Measurements from ENCODE around the gene PDS5A.
"Not testable (repeated sequence)": the region's sequence is repeated elsewhere in the genome, so short reads cannot be mapped to it uniquely, and the experiment has no call there.

Gene PDS5A

DNA sequence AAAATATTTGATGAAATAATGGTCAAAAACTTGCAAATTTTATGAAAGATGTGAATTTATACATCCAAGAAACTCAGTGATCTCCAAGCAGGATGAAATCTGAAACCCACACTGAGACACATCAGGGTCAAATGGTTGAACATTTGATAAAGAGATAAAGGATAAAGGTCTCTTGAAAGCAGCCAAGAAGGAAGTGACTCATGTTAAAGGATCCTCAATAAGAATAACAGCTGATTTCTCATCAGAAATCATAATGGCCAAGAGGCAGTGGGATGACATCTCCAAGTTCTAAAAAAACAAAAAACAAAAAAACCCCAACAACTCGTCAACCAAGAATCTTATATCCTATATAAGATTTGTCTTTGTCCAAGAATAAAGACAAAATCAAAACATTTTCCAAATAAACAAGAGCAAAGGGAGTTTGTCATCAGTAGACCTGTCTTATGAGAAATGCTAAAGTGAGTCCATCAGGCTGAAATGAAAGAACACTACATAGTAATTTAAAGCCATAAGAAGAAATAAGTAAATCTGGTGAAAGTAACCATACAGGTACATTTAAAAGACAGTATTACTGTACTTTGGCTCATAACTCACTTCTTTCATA is 121.7 kb downstream of the PDS5A start:
- Histone ChIP-seq H3K27me3 (ENCODE audit: low read depth) (no peaks in the 10 kb centered on the region), H3K4me3 (no peak overlapping the region), H3K4me1 (no peaks in the 10 kb centered on the region), H3K9me3 (peaks cover 2% of the 10 kb centered on the region; the same call in 1 of the 2 replicates), H3K36me3 (replicated peaks) (peaks cover 25% of the 10 kb centered on the region)
- in situ Hi-C loops (cut with MboI; ENCODE audit: low sequenced_read_pairs): no loop called here
- DNase-seq (ENCODE audit: low spot score in 2 of 2): no peak

DNA sequence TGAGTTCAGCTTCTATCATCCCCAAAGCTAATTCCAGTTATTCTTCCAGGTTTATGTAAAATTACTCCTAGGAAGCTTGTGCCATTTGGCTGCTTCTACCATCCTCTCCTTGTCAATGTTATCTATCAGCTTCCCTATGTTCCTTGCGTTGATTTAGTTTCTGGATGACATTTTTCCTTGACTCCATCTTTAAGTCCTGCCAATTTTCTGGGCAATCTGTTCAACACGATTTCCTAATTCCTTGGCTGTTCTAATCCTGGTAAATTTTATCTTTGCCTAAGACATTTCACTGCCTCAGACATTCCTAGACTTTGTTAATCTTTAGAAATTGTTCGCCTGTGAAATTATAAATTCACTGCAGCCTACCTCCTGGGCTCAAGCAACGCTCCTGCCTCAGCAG is 125.1 kb downstream of the PDS5A start:
- Histone ChIP-seq H3K36me3 (replicated peaks) (peaks cover 32% of the 10 kb centered on the region), H3K27me3 (ENCODE audit: low read depth) (no peaks in the 10 kb centered on the region), H3K9me3 (peaks cover 2% of the 10 kb centered on the region; the same call in 1 of the 2 replicates), H3K4me1 (no peaks in the 10 kb centered on the region), H3K4me3 (no peak overlapping the region)
- in situ Hi-C loops (cut with MboI; ENCODE audit: low sequenced_read_pairs): no loop called here
- no peak for DNase-seq (ENCODE audit: low spot score in 2 of 2)

DNA sequence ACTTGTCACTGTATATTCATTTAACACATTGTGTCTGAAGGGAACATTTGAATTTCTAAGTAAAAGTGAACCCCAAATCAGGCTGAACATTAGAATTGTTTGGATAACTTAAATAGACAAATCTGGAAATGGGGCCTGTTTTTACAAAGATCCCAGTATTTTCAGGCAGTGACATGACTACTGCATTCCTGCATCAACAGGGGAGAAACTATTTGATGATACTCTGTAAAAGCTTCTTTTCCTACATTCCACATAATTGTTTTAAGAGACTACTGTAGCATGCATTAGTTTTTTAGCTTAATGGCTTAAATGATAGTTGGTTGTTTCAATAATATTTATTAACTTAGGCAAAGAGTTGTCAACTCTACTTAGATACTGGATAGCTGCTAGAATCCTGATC is 127.0 kb downstream of the PDS5A start:
- no peaks in the 10 kb centered on the region for H3K4me1 ChIP-seq
- H3K9me3 ChIP-seq: no peaks in the 10 kb centered on the region
- H3K27me3 ChIP-seq (ENCODE audit: low read depth): no peaks in the 10 kb centered on the region
- no peak for DNase-seq (ENCODE audit: low spot score in 2 of 2)
- no peak overlapping the region for H3K4me3 ChIP-seq
- in situ Hi-C loops (cut with MboI; ENCODE audit: low sequenced_read_pairs): no loop called here
- peaks cover 26% of the 10 kb centered on the region for H3K36me3 ChIP-seq (replicated peaks)

- no peak overlapping the region for H3K4me3 ChIP-seq
- DNase-seq (ENCODE audit: low spot score in 2 of 2): no peak
- no peaks in the 10 kb centered on the region for H3K9me3 ChIP-seq
- in situ Hi-C loops (cut with MboI; ENCODE audit: low sequenced_read_pairs): no loop called here
- H3K4me1 ChIP-seq: no peaks in the 10 kb centered on the region
- peaks cover 36% of the 10 kb centered on the region for H3K36me3 ChIP-seq (replicated peaks)
- H3K27me3 ChIP-seq (ENCODE audit: low read depth): no peaks in the 10 kb centered on the region
Measured at GRCh38 chr4:39846705-39847104, 131.0 kb downstream of the PDS5A start.

DNA sequence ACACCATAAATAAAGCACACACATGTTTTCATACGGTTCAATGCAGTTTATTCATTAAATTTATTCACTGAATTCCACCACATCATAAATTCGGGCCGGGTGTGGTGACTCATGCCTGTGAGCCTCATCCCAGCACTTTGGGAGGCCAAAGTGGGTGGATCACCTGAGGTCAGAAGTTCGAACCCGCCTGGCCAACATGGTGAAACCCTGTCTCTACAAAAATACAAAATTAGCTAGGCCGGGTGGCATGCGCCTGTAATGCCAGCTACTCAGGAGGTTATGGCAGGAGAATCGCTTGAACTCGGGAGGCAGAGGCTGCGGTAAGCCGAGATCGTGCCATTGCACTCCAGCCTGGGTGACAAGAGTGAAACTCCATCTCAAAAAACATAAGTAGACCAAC is 131.6 kb downstream of the PDS5A start:
- in situ Hi-C loops (cut with MboI; ENCODE audit: low sequenced_read_pairs): no loop called here
- no peaks in the 10 kb centered on the region for H3K9me3 ChIP-seq
- no peaks in the 10 kb centered on the region for H3K4me1 ChIP-seq
- DNase-seq (ENCODE audit: low spot score in 2 of 2): no peak
- H3K27me3 ChIP-seq (ENCODE audit: low read depth): no peaks in the 10 kb centered on the region
- no peak overlapping the region for H3K4me3 ChIP-seq
- peaks cover 41% of the 10 kb centered on the region for H3K36me3 ChIP-seq (replicated peaks)

DNA sequence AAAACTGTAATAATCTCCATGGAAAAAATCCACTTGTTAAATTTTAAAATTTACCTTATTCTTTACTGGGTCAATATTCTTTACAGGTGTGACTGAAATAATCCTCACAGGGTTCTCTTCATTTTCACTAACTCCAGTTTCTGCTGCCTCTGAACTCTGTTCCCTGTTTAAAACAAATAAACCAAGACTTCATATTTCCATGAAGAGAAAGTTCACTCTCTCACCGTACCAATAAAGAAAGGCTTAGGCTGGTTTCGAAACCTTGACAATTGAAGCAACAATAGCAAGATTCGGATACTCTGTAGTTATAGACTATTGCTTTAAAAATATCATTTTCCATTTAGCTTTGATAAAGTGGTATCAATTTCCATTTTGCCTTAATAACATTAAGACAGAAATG is 135.8 kb downstream of the PDS5A start:
- in situ Hi-C loops (cut with MboI; ENCODE audit: low sequenced_read_pairs): no loop called here
- peaks cover 64% of the 10 kb centered on the region for H3K36me3 ChIP-seq (replicated peaks)
- H3K4me1 ChIP-seq: no peaks in the 10 kb centered on the region
- no peaks in the 10 kb centered on the region for H3K27me3 ChIP-seq (ENCODE audit: low read depth)
- H3K9me3 ChIP-seq: no peaks in the 10 kb centered on the region
- H3K4me3 ChIP-seq: no peak overlapping the region
- no peak for DNase-seq (ENCODE audit: low spot score in 2 of 2)

DNA sequence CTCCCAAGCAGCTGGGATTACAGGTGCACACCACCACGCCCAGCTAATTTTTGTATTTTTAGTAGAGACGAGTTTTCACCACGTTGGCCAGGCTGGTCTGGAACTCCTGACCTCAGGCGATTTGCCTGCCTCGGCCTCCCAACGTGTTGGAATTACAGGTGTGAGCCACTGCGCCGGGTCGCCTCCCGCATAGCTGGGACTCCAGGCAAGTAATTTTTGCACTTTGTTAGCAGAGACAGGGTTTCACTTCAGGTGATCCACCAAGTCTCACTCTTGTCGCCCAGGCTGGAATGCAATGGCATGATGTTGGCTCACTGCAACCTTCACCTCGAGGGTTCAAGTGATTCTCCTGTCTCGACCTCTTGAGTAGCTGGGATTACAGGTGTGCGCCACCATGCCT is 137.2 kb downstream of the PDS5A start:
- peaks cover 68% of the 10 kb centered on the region for H3K36me3 ChIP-seq (replicated peaks)
- DNase-seq (ENCODE audit: low spot score in 2 of 2); H3K4me1 ChIP-seq; in situ Hi-C loops (cut with MboI; ENCODE audit: low sequenced_read_pairs); H3K4me3 ChIP-seq; H3K27me3 ChIP-seq (ENCODE audit: low read depth); H3K9me3 ChIP-seq: not testable (repeated sequence)

DNA sequence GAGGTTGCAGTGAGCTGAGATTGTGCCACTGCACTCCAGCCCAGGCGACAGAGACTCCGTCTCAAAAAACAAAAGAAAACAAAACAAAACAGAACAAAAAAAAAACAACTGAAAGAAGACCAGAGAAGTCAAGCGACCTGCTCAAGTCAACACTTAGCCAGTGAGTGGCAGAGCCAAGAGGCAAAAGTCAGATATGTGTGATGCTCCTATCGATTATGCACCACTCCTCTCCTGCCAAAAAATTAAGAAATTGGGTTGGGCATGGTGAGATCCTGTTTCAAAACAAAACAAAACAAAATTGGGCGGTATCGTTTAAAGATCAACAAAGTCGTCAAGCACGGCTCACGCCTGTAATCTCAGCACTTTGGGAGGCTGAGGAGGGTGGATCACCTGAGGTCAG is 137.7 kb downstream of the PDS5A start:
- in situ Hi-C loops (cut with MboI; ENCODE audit: low sequenced_read_pairs): no loop called here

GRCh38 chr4:39838431-39838830 is 139.3 kb downstream of the PDS5A start:
- H3K4me1 ChIP-seq; in situ Hi-C loops (cut with MboI; ENCODE audit: low sequenced_read_pairs); H3K4me3 ChIP-seq; H3K9me3 ChIP-seq; H3K27me3 ChIP-seq (ENCODE audit: low read depth); DNase-seq (ENCODE audit: low spot score in 2 of 2): not testable (repeated sequence)
- H3K36me3 ChIP-seq (replicated peaks): peaks cover 67% of the 10 kb centered on the region

More for the DNA sequence above, 137.7 kb downstream of the PDS5A start:
- Histone ChIP-seq H3K4me3 (no peak overlapping the region), H3K36me3 (replicated peaks) (peaks cover 70% of the 10 kb centered on the region), H3K4me1 (no peaks in the 10 kb centered on the region), H3K27me3 (ENCODE audit: low read depth) (no peaks in the 10 kb centered on the region), H3K9me3 (no peaks in the 10 kb centered on the region)
- DNase-seq (ENCODE audit: low spot score in 2 of 2): no peak

DNA sequence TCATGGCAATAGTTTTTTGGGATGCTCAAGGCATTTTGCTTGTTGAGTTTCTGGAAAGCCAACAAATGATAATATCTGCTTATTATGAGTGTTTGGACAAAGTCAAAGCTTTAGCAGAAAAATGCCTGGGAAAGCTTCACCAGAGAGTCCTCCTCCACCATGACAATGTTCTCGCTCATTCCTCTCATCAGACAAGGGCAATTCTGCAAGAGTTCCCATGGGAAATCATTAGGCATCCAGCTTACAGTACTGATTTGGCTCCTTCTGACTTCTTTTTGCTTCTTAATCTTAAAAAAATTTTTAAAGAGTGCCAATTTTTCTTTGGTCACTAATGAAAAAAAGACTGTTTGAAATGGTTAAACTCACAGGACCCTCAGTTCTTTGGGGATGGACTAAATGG is 143.4 kb downstream of the PDS5A start:
- no peaks in the 10 kb centered on the region for H3K27me3 ChIP-seq (ENCODE audit: low read depth)
- H3K4me3 ChIP-seq: no peak overlapping the region
- H3K9me3 ChIP-seq: no peaks in the 10 kb centered on the region
- H3K4me1 ChIP-seq: no peaks in the 10 kb centered on the region
- no peak for DNase-seq (ENCODE audit: low spot score in 2 of 2)
- peaks cover 62% of the 10 kb centered on the region for H3K36me3 ChIP-seq (replicated peaks)
- in situ Hi-C loops (cut with MboI; ENCODE audit: low sequenced_read_pairs): no loop called here

GRCh38 chr4:39825741-39826231 is 151.9 kb downstream of the PDS5A start:
- peaks cover 52% of the 10 kb centered on the region for H3K36me3 ChIP-seq (replicated peaks)
- no peak overlapping the region for H3K4me3 ChIP-seq
- H3K9me3 ChIP-seq: no peaks in the 10 kb centered on the region
- in situ Hi-C loops (cut with MboI; ENCODE audit: low sequenced_read_pairs): no loop called here
- no peaks in the 10 kb centered on the region for H3K27me3 ChIP-seq (ENCODE audit: low read depth)
- H3K4me1 ChIP-seq: peaks cover 17% of the 10 kb centered on the region
- DNase-seq (ENCODE audit: low spot score in 2 of 2): no peak

DNA sequence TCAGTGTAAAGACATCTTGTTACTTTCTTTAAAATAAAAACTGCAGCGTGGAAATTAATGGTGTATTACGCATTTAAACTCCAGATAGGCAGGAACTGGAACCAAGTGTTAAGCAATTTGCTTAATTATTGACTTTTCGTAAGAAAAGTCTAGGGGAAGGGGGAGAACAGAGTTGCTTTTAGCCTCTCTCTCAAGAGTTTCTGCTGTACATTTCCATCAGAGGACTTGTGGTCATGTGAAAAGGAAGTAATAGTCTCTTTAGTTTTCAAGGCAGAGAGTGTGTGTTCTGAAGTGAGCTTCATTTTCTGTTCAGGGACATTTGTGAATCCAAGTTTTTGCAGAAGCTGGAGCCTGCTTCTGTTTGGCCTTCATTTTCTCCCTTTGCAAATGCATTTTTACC is 152.6 kb downstream of the PDS5A start:
- H3K27me3 ChIP-seq (ENCODE audit: low read depth): no peaks in the 10 kb centered on the region
- DNase-seq (ENCODE audit: low spot score in 2 of 2): no peak
- peaks cover 17% of the 10 kb centered on the region for H3K4me1 ChIP-seq
- in situ Hi-C loops (cut with MboI; ENCODE audit: low sequenced_read_pairs): no loop called here
- H3K36me3 ChIP-seq (replicated peaks): peaks cover 45% of the 10 kb centered on the region
- H3K9me3 ChIP-seq: no peaks in the 10 kb centered on the region
- H3K4me3 ChIP-seq: no peak overlapping the region

DNA sequence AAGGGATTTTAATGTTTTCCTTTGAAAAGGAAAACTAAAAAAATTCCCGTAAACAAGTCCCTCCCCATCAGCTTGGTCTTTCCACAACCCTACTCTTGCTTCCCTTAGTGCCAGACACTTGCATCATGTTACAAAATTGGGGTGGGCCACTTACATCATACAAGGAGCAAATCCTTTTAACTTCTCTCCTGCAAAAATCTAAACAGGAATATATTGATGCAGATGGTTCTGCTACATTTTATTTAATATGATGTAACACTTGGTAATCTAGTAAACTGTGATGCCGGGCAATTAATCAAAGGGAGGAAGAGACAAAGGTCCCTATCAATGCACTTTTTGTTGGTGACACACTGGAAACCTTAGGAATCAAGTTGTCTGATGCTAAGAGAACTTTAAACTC is 154.5 kb downstream of the PDS5A start:
- peaks cover 17% of the 10 kb centered on the region for H3K4me1 ChIP-seq
- in situ Hi-C loops (cut with MboI; ENCODE audit: low sequenced_read_pairs): no loop called here
- no peak overlapping the region for H3K4me3 ChIP-seq
- peaks cover 33% of the 10 kb centered on the region for H3K36me3 ChIP-seq (replicated peaks)
- H3K27me3 ChIP-seq (ENCODE audit: low read depth): no peaks in the 10 kb centered on the region
- no peak for DNase-seq (ENCODE audit: low spot score in 2 of 2)
- H3K9me3 ChIP-seq: no peaks in the 10 kb centered on the region

DNA sequence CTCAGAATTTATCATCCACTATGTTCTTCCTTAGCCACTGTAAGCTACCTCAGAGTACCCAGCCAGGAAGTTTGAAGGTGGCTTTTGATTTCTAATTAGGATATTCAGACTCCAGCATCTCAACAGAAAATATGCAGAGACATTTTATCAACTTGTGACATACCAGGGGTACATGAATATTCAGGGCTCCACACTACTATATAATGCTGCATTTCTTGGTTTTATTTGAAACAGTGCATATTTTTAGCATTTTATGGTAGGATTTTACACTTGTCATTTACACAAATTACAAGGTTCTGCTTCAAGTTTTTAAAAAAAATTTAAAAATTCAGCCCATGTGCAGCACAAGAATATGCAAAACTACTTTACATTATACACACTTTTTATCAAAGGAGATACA is 155.0 kb downstream of the PDS5A start:
- in situ Hi-C loops (cut with MboI; ENCODE audit: low sequenced_read_pairs): no loop called here
- H3K4me3 ChIP-seq: no peak overlapping the region
- H3K36me3 ChIP-seq (replicated peaks): peaks cover 29% of the 10 kb centered on the region
- no peak for DNase-seq (ENCODE audit: low spot score in 2 of 2)
- H3K4me1 ChIP-seq: peaks cover 17% of the 10 kb centered on the region
- H3K27me3 ChIP-seq (ENCODE audit: low read depth): no peaks in the 10 kb centered on the region
- H3K9me3 ChIP-seq: no peaks in the 10 kb centered on the region

DNA sequence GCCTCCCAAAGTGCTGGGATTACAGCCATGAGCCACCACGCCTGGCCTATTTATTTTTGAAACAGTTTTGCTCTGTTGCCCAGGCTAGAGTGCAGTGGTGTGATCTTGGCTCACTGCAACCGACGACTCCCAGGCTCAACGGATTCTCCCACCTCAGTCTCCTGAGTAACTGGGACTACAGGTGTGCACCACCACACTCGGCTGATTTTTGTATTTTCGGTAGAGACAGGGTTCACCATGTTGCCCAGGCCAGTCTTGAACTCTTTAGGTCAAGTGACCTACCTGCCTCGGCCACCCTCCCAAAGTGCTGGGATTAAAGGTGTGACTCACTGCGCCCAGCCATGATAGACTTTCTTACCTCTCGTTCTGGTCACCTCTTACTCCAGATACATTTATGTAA is 155.8 kb downstream of the PDS5A start:
- Histone ChIP-seq H3K9me3 (no peaks in the 10 kb centered on the region), H3K4me1 (peaks cover 17% of the 10 kb centered on the region), H3K4me3 (no peak overlapping the region), H3K27me3 (ENCODE audit: low read depth) (no peaks in the 10 kb centered on the region), H3K36me3 (replicated peaks) (peaks cover 22% of the 10 kb centered on the region)
- no peak for DNase-seq (ENCODE audit: low spot score in 2 of 2)
- in situ Hi-C loops (cut with MboI; ENCODE audit: low sequenced_read_pairs): no loop called here

Data from HAP-1 (cell line).